Sigmoid colon (tissue), 4 donors: ENCODE measurements around the gene HEPACAM2.

Source experiments
- POLR2AphosphoS5 ChIP-seq, 4 donors: sonication (generic); formaldehyde crosslinking; IDR thresholded peaks; one replicate each; pipeline ENCODE4 v1.6.1; 2017; ENCODE audit warnings: antibody characterized with exemption in 4 of 4
- TF ChIP-seq, protein P1 (sequence below), 4 experiments: fragments of 450-650 bp in 3 of 4; fragments of 200-600 bp in 1 of 4; IDR thresholded peaks; one replicate each; pipeline ENCODE4 v1.5.1; 2016 to 2019; ENCODE audit warnings: antibody characterized with exemption in 4 of 4, mild to moderate bottlenecking in 3 of 4, moderate library complexity in 2 of 4

DNA sequence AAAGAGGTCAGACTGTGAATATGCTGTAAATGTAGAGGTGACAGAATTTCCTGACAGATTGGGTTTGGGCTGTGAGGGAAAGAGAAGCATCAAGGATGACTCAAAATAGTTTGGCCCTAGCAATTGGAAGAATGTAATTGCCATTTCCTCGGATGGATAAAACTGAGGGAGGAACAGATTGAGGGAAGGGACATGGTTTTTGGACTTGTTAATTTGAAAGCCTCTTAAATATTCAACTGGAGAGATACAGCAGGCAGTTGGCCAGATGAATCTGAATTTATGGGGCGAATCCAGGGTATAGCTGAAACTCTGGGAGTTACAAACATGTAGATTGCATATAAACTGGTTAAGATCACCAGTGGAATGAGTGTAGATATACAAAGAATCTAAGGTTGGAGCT lies 9.3 kb upstream of the HEPACAM2 start:
- no peak for TF ChIP-seq POLR2AphosphoS5 (IDR thresholded peaks at IDR 0.05)
- TF ChIP-seq, protein P1, sequence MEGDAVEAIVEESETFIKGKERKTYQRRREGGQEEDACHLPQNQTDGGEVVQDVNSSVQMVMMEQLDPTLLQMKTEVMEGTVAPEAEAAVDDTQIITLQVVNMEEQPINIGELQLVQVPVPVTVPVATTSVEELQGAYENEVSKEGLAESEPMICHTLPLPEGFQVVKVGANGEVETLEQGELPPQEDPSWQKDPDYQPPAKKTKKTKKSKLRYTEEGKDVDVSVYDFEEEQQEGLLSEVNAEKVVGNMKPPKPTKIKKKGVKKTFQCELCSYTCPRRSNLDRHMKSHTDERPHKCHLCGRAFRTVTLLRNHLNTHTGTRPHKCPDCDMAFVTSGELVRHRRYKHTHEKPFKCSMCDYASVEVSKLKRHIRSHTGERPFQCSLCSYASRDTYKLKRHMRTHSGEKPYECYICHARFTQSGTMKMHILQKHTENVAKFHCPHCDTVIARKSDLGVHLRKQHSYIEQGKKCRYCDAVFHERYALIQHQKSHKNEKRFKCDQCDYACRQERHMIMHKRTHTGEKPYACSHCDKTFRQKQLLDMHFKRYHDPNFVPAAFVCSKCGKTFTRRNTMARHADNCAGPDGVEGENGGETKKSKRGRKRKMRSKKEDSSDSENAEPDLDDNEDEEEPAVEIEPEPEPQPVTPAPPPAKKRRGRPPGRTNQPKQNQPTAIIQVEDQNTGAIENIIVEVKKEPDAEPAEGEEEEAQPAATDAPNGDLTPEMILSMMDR (IDR thresholded peaks at IDR 0.05): no peak
